ENCODE measurements around the gene PDX1.

Gene PDX1

GRCh38 chr13:27970382-27971235, 50.8 kb downstream of the PDX1 start:
- DNase-seq (ENCODE audit: low spot score) = no peak

DNA sequence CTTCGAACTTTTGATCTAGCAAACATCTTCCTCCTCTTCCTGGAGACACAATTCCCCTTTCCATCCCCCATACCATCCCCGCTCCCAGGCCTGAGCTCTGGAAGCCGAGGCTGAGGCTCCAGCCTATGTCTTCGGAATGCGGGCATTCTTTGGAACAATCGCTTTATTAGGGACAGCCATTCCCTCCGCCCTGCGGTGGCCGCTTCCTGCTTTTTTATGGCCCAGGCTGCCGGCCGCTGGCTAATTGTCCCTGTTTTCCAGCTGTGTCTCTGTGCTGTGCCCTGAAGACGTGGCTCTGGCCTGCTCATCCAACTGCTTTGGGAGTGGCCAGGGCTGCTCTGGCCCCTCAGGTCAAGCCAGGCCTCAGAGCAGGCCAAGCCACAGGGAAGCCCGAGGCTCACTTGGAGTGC, 51.4 kb downstream of the PDX1 start:
- DNase-seq (ENCODE audit: low spot score) = no peak

DNA sequence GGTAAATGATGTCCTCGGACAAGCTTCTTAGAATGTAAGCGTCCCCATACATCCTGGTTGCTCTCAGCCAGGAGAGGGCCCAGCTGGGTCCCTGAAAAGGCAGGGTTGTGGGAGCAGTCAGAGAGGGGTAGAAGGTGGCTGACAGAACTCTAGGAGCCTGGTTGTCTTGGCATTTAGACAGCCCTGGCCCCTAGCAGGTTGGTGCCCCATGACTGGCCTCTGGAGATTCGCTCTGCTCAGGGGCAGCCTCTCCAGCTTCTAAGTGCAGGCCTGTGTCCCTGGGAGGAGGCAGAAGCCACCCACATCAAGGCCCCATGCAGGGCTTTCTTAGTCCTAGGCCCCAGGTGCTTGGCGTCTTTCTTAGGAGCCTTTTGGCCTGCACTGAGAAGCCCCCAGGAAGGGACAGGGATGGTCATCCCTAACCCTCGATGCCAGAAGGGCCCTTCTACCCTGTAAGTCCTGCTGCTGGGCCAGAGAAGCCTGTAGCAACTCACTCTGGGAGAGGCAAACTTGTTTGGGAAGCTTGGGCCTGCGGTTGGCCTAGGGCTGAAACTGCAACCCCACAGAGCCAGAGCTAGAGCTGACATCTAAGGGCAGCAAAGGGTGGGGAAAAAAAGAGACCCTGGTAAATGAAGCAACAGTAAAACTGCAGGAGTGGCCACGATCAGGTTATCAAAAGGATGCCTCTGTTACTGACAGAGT, 52.1 kb downstream of the PDX1 start:
- no peak for DNase-seq (ENCODE audit: low spot score)

- DNase-seq (ENCODE audit: low spot score) = no peak
Observed at GRCh38 chr13:27972478-27972820, 52.6 kb downstream of the PDX1 start.

- no peak for DNase-seq (ENCODE audit: low spot score)
Observed at GRCh38 chr13:27973291-27973690, 53.5 kb downstream of the PDX1 start.

- no peak for DNase-seq (ENCODE audit: low spot score)
Observed at GRCh38 chr13:27973961-27974662, 54.3 kb downstream of the PDX1 start.

Measured in hematopoietic multipotent progenitor cell treated with erythropoietin and hydrocortisone succinate and interleukin-3 and kit ligand, for 15 days (in vitro differentiated cells).